ENCODE data around the gene ADARB2. TPM values are rescaled to one million over a fixed set of nuclear protein-coding genes. Genes with fewer than 3 reads are reported as not detected.
A peak's percentile ranks its signal among the peaks of the same experiment; 100 is the strongest.

Gene ADARB2
- total and polyA plus RNA-seq, 2 experiments from 2014 or later = 0.13 to 0.48 TPM

DNA sequence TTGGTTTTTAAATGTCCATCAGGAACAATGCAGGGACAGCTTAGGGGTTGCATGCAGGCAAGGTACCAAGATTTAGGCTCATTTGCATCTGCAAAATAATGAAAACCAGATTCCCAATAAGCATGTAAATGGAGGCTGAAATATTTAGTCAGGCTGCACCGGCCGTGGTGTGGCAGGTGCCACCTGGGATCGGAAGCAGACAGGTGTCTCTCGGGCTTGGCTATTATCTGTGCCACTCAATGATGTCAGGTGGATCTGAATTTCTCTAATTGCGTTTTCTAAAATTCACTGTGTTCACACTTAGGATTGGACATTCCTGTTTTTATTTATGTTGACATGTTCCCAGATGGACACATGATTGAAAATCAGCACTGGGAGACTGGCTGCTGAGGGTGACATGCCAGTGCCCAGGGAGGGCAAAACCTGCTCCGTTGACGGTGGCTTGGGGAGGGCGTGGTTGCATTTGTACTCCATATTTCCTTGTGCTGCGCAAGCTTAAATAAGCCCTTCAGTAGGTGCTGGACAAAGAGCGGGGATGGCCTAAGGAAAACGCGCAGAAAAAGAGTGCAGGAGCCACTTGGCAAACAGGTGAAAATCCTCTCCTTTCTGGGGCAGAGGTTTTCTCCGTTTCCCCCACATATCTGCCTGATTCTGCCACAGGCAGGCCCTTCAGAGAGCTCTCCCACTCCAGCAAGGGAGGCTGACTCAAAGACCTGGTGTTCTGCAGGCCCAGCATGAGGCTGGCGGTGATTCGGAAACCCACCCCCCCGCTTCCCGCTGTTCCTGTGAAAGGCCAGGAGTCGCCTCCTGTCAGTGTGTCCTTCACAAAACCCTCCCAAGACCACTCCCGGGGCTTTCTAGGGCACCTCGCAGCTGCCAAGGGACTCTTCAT is 538.6 kb downstream of the ADARB2 start:
- Histone ChIP-seq H4K20me1 (ENCODE audit: insufficient read depth, poor library complexity, severe bottlenecking) (no peaks in the 10 kb centered on the region), H3K36me3 (replicated peaks; ENCODE audit: insufficient read depth, low read depth) (no peaks in the 10 kb centered on the region), H3K27ac (peak overlapping the region; percentile 51), H3K9me2 (replicated peaks; ENCODE audit: insufficient read depth) (no peaks in the 10 kb centered on the region), H2AFZ (no peak overlapping the region), H3K4me3 (no peak overlapping the region), H3K27me3 (no peaks in the 10 kb centered on the region), H3K79me2 (no peaks in the 10 kb centered on the region), H3K4me1 (ENCODE audit: insufficient read depth) (no peaks in the 10 kb centered on the region), H3K9me3 (ENCODE audit: low read depth) (no peaks in the 10 kb centered on the region), H3K4me2 (no peak overlapping the region)
- TF ChIP-seq EZH2phosphoT487 (IDR thresholded peaks at IDR 0.05; ENCODE audit: low read depth, severe bottlenecking, unreplicated experiment) (no peak), EZH2 (IDR thresholded peaks at IDR 0.05; ENCODE audit: borderline replicate concordance) (no peak)
- TF ChIP-seq, protein P1, sequence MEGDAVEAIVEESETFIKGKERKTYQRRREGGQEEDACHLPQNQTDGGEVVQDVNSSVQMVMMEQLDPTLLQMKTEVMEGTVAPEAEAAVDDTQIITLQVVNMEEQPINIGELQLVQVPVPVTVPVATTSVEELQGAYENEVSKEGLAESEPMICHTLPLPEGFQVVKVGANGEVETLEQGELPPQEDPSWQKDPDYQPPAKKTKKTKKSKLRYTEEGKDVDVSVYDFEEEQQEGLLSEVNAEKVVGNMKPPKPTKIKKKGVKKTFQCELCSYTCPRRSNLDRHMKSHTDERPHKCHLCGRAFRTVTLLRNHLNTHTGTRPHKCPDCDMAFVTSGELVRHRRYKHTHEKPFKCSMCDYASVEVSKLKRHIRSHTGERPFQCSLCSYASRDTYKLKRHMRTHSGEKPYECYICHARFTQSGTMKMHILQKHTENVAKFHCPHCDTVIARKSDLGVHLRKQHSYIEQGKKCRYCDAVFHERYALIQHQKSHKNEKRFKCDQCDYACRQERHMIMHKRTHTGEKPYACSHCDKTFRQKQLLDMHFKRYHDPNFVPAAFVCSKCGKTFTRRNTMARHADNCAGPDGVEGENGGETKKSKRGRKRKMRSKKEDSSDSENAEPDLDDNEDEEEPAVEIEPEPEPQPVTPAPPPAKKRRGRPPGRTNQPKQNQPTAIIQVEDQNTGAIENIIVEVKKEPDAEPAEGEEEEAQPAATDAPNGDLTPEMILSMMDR (IDR thresholded peaks at IDR 0.05; ENCODE audit: poor library complexity) = no peak
- DNase-seq (ENCODE audit: low spot score) = no peak
- 65% methylated on average over 19 of the region's 20 CpGs for WGBS (ENCODE audit: low lambda C conversion rate, missing lambda C conversion rate)

DNA sequence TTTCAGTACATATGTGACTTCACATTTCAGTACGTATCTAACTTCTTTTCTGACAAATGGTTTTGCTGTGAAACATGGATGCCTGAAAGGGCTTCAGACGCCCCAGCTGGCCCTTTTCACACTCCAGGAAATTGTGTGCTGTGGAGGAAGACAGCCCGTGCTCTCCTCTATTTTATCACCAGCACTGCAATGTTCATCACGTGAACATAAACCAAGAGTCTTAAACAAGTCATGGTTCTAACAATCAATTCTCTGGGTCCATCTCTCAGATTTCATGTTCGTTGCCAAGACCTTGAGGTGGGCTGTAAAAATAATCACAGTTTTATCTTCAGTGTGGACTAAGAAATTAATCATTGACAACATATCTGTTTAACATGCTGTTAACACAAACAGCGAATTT is 539.9 kb downstream of the ADARB2 start:
- Histone ChIP-seq H3K27ac (peak overlapping the region; percentile 64), H3K9me2 (replicated peaks; ENCODE audit: insufficient read depth) (no peaks in the 10 kb centered on the region), H3K27me3 (no peaks in the 10 kb centered on the region), H3K4me2 (peak overlapping the region; percentile 35), H3K4me3 (no peak overlapping the region), H3K79me2 (no peaks in the 10 kb centered on the region), H3K36me3 (replicated peaks; ENCODE audit: insufficient read depth, low read depth) (no peaks in the 10 kb centered on the region), H4K20me1 (ENCODE audit: insufficient read depth, poor library complexity, severe bottlenecking) (no peaks in the 10 kb centered on the region), H3K4me1 (ENCODE audit: insufficient read depth) (no peaks in the 10 kb centered on the region), H3K9me3 (ENCODE audit: low read depth) (no peaks in the 10 kb centered on the region), H2AFZ (no peak overlapping the region)
- WGBS (ENCODE audit: low lambda C conversion rate, missing lambda C conversion rate) = 45% methylated on average over 6 of the region's 6 CpGs
- DNase-seq (ENCODE audit: low spot score) = peak; percentile 45
- TF ChIP-seq EZH2phosphoT487 (IDR thresholded peaks at IDR 0.05; ENCODE audit: low read depth, severe bottlenecking, unreplicated experiment) (no peak), EZH2 (IDR thresholded peaks at IDR 0.05; ENCODE audit: borderline replicate concordance) (no peak)
- TF ChIP-seq, protein P1 (IDR thresholded peaks at IDR 0.05; ENCODE audit: poor library complexity) = no peak

DNA sequence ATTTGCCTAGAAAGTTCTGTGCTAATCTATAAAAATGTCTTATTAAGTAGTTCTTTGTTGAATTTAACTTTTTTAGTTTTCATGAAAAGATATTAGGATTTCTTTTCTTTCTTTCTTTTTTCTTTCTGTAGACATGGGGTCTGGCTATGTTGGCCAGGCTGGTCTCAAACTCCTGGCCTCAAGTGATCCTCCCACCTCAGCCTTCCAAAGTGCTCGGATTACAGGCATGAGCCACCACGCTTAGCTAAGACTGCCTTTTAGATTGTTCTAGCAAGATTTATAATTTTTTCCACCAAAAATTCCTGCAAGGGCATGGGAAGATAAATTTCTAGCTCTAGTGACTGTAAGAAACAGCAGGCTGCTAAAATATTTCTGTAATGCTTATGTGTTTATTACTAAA is 540.7 kb downstream of the ADARB2 start:
- Histone ChIP-seq H3K4me2 (peak overlapping the region; percentile 35), H2AFZ (no peak overlapping the region)

More for the DNA sequence above, 540.7 kb downstream of the ADARB2 start:
- no peaks in the 10 kb centered on the region for H3K4me1 ChIP-seq (ENCODE audit: insufficient read depth)
- WGBS (ENCODE audit: low lambda C conversion rate, missing lambda C conversion rate) = 83% methylated on average over 2 of the region's 2 CpGs
- H3K36me3 ChIP-seq (replicated peaks; ENCODE audit: insufficient read depth, low read depth) = no peaks in the 10 kb centered on the region
- no peaks in the 10 kb centered on the region for H3K27me3 ChIP-seq
- no peaks in the 10 kb centered on the region for H3K9me2 ChIP-seq (replicated peaks; ENCODE audit: insufficient read depth)
- no peak overlapping the region for H3K4me3 ChIP-seq
- DNase-seq (ENCODE audit: low spot score) = no peak
- no peaks in the 10 kb centered on the region for H3K79me2 ChIP-seq
- no peaks in the 10 kb centered on the region for H3K9me3 ChIP-seq (ENCODE audit: low read depth)
- H4K20me1 ChIP-seq (ENCODE audit: insufficient read depth, poor library complexity, severe bottlenecking) = no peaks in the 10 kb centered on the region
- TF ChIP-seq EZH2phosphoT487 (IDR thresholded peaks at IDR 0.05; ENCODE audit: low read depth, severe bottlenecking, unreplicated experiment) = no peak
- TF ChIP-seq, protein P1 (IDR thresholded peaks at IDR 0.05; ENCODE audit: poor library complexity) = no peak
- TF ChIP-seq EZH2 (IDR thresholded peaks at IDR 0.05; ENCODE audit: borderline replicate concordance) = no peak
- peak overlapping the region; percentile 64 for H3K27ac ChIP-seq

Data from hepatocyte (in vitro differentiated cells).